Activated B cell treated with CpG ODN at 0.5 μM for 24 hours (primary cell): ENCODE data around the gene OCSTAMP. TPM values are rescaled to one million over a fixed set of nuclear protein-coding genes. Genes with fewer than 3 reads are reported as not detected.

ENCODE experiments used
- ATAC-seq: fragments of 200-7000 bp; cut with Tn5 transposase; one replicate; pipeline ENCODE4 v1.10.0; 2021; ENCODE audit warnings: low read depth, mild to moderate bottlenecking, moderate library complexity
- CTCF ChIA-PET: fragments of 350-600 bp; sonication (Branson Sonifier 250); formaldehyde crosslinking; loops from one replicate; lab custom pipeline; 2021; ENCODE audit warnings: antibody characterized with exemption; lab: Charles Lee
- POLR2A ChIA-PET: fragments of 350-600 bp; sonication (Branson Sonifier 250); formaldehyde crosslinking; loops from one replicate; lab custom pipeline; 2021; ENCODE audit warnings: antibody characterized with exemption; lab: Charles Lee
- DNase-seq: peaks from one replicate; pipeline ENCODE4 v3.0.0; 2022
- H3K27ac Mint-ChIP-seq: one replicate; pipeline ENCODE4 v1.8.0; 2020; ENCODE audit warnings: mixed read lengths
- H3K27me3 Mint-ChIP-seq: one replicate; pipeline ENCODE4 v1.8.0; 2021; ENCODE audit warnings: mixed read lengths
- H3K36me3 Mint-ChIP-seq: one replicate; pipeline ENCODE4 v1.8.0; 2021; ENCODE audit warnings: low read depth, mixed read lengths
- H3K4me1 Mint-ChIP-seq: one replicate; pipeline ENCODE4 v1.8.0; 2021; ENCODE audit warnings: mixed read lengths
- H3K4me3 Mint-ChIP-seq: one replicate; pipeline ENCODE4 v1.8.0; 2020; ENCODE audit warnings: mild to moderate bottlenecking, mixed read lengths
- H3K9me3 Mint-ChIP-seq: one replicate; pipeline ENCODE4 v1.8.0; 2020; ENCODE audit warnings: mixed read lengths
- CTCF ChIP-seq: fragments of 200-600 bp; IDR thresholded peaks from one replicate; pipeline ENCODE4 v1.8.0; 2022; ENCODE audit warnings: antibody characterized with exemption, mild to moderate bottlenecking
- intact Hi-C: fragments of 100-400 bp; cut with micrococcal nuclease; formaldehyde crosslinking; loops from one replicate; pipeline ENCODE4 v1.15.1; 2024
- total RNA-seq: library from RNA; stranded (reverse); gene quantifications from 2 replicates; pipeline ENCODE4 v1.2.3, GENCODE V29; 2022

The OCSTAMP gene
- total RNA-seq, 1 donor from 2014 or later: not detected

GRCh38 chr20:46563170-46563859 lies 12.9 kb upstream of the OCSTAMP start:
- H3K9me3 Mint-ChIP-seq: no peaks in the 10 kb centered on the region
- H3K4me1 Mint-ChIP-seq: peaks cover 2% of the 10 kb centered on the region
- no peaks in the 10 kb centered on the region for H3K36me3 Mint-ChIP-seq
- ChIA-PET CTCF (interaction anchor here (1.0 to 1.2 kb wide), 2 partner anchors 12 to 39 kb away, joined by 3 read pairs; no protein-coding TSS in a partner anchor), POLR2A (no interaction called here)
- ATAC-seq (no peak), DNase-seq (no peak)
- no peak overlapping the region for H3K27ac Mint-ChIP-seq
- H3K27me3 Mint-ChIP-seq: peaks cover 6% of the 10 kb centered on the region
- no peak overlapping the region for H3K4me3 Mint-ChIP-seq
- intact Hi-C loops: loop anchor here (10.0 kb wide), 1 partner anchor 259 kb away; the partner anchor contains the start of gene CDH22
- TF ChIP-seq CTCF: no peak

- DNase-seq (peak; percentile 35), ATAC-seq (peak; percentile 89)
- TF ChIP-seq CTCF: peak; percentile 80
- H3K27ac Mint-ChIP-seq: no peak overlapping the region
- ChIA-PET POLR2A (no interaction called here), CTCF (interaction anchor here (1.0 to 1.7 kb wide), 6 partner anchors 11 to 42 kb away, joined by 3 to 7 read pairs (median 4); no protein-coding TSS in a partner anchor)
- H3K27me3 Mint-ChIP-seq: peaks cover 5% of the 10 kb centered on the region
- H3K36me3 Mint-ChIP-seq: no peaks in the 10 kb centered on the region
- H3K4me1 Mint-ChIP-seq: peaks cover 2% of the 10 kb centered on the region
- no peak overlapping the region for H3K4me3 Mint-ChIP-seq
- H3K9me3 Mint-ChIP-seq: no peaks in the 10 kb centered on the region
- intact Hi-C loops: loop anchor here (1.0 to 10.0 kb wide), 4 partner anchors 41 to 258 kb away; partner anchors contain the start of gene CDH22
These were observed 12.1 kb upstream of the OCSTAMP start for GRCh38 chr20:46562373-46563169.

- ChIA-PET CTCF (interaction anchor here (1.0 to 1.7 kb wide), 5 partner anchors 11 to 43 kb away, joined by 3 to 7 read pairs (median 4); no protein-coding TSS in a partner anchor), POLR2A (no interaction called here)
- ATAC-seq (no peak), DNase-seq (no peak)
- Mint-ChIP-seq H3K27ac (no peak overlapping the region), H3K9me3 (no peaks in the 10 kb centered on the region), H3K4me1 (peaks cover 2% of the 10 kb centered on the region), H3K4me3 (no peak overlapping the region), H3K27me3 (peaks cover 2% of the 10 kb centered on the region), H3K36me3 (no peaks in the 10 kb centered on the region)
- no peak for TF ChIP-seq CTCF
- intact Hi-C loops: loop anchor here (1.0 to 10.0 kb wide), 4 partner anchors 41 to 257 kb away; partner anchors contain the start of gene CDH22
These were observed 11.5 kb upstream of the OCSTAMP start for GRCh38 chr20:46562009-46562372.

GRCh38 chr20:46559685-46560440 lies 9.4 kb upstream of the OCSTAMP start:
- H3K4me3 Mint-ChIP-seq: no peak overlapping the region
- DNase-seq (no peak), ATAC-seq (no peak)
- no peaks in the 10 kb centered on the region for H3K9me3 Mint-ChIP-seq
- no peaks in the 10 kb centered on the region for H3K27me3 Mint-ChIP-seq
- H3K27ac Mint-ChIP-seq: no peak overlapping the region
- ChIA-PET CTCF (no interaction called here), POLR2A (no interaction called here)
- peaks cover 10% of the 10 kb centered on the region for H3K4me1 Mint-ChIP-seq
- no peak for TF ChIP-seq CTCF
- no peaks in the 10 kb centered on the region for H3K36me3 Mint-ChIP-seq
- intact Hi-C loops: loop anchor here (10.0 kb wide), 1 partner anchor 255 kb away; the partner anchor contains the start of gene CDH22
